HS-27A (cell line): Measurements from ENCODE around the gene CFAP46.

Experiments
- DNase-seq: peaks from one replicate; pipeline ENCODE4 v3.0.0-alpha.2; 2012; ENCODE audit warnings: low read depth, missing footprints

The CFAP46 gene

GRCh38 chr10:132768346-132769248 lies 173.8 kb downstream of the CFAP46 start:
- no peak for DNase-seq

GRCh38 chr10:132766291-132766690 lies 176.1 kb downstream of the CFAP46 start:
- DNase-seq, result no peak

GRCh38 chr10:132765435-132765834 lies 176.9 kb downstream of the CFAP46 start:
- no peak for DNase-seq

GRCh38 chr10:132764108-132764507 lies 178.3 kb downstream of the CFAP46 start:
- DNase-seq, result no peak

- no peak for DNase-seq
These were observed 178.8 kb downstream of the CFAP46 start for GRCh38 chr10:132763545-132763944.

GRCh38 chr10:132762267-132762666 lies 180.1 kb downstream of the CFAP46 start:
- DNase-seq, result no peak

- DNase-seq, result no peak
These were observed 180.8 kb downstream of the CFAP46 start for GRCh38 chr10:132761395-132762060.

GRCh38 chr10:132758865-132759264 lies 183.5 kb downstream of the CFAP46 start:
- no peak for DNase-seq
